22Rv1 (cell line): ENCODE results near the gene EHMT1.

ENCODE experiments used
- CTCF ChIP-seq: fragments of 450-650 bp; IDR thresholded peaks from 2 replicates; pipeline ENCODE4 v1.5.1; 2017; ENCODE audit warnings: mild to moderate bottlenecking
- ZFX ChIP-seq: fragments of 450-650 bp; IDR thresholded peaks from 2 replicates; pipeline ENCODE4 v1.6.1; 2017; ENCODE audit warnings: antibody characterized with exemption, borderline replicate concordance

- TF ChIP-seq CTCF (no peak), ZFX (no peak)
These were observed 121.5 kb downstream of the EHMT1 start for GRCh38 chr9:137740312-137740711.
